GM11168 (cell line): ENCODE data around the gene EPB41L2.
"Not testable (repeated sequence)": the region's sequence is repeated elsewhere in the genome, so short reads cannot be mapped to it uniquely, and the experiment has no call there.

Experiments
- in situ Hi-C: fragments of 300-500 bp; cut with MboI; formaldehyde crosslinking; loops from one replicate; pipeline ENCODE4 v1.12.0; 2022; ENCODE audit warnings: low sequenced_read_pairs; ENCODE audit not compliant: unreplicated experiment

Gene EPB41L2

DNA sequence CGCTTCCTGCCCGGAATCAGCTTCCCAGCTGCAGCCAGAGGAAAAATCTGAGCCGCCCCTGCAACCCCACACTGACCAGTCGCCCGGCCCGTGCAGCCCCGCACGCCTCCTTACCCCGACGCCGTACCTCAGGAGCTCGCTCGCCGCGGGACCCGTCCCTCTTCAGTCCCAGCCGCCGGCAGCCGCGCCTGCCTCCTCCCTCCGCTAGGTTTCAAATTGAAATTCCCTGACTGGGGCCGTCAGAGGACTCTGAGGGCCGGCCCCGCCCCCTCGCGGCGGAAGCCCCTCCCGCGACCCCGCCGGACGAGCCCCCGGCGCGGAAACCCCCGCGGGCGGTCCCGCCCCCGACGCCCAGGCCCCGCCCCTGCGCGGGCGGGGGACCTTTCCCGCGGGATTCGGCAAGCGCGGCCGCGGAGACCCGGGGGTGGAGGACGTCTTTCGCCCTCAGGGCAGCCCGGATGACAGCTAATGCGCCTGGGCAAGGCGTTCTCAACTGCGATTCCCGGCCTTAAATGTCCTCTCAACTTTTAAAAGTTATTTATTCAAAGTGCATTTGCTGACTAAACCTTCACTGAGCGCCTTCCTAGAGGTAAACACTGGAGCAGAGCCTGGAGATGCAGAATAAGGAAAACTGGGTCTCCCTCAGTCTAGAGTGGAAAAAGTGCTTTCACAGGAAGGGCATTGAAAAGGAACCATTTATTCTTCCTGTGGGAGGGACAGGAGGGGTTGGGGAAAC lies at the start of gene EPB41L2:
EPB41L2 (minus strand) TSS at position 218 of the 736 bp plus-strand sequence. CDS start 106,760 bp downstream, outside the sequence.
- in situ Hi-C loops: no loop called here

DNA sequence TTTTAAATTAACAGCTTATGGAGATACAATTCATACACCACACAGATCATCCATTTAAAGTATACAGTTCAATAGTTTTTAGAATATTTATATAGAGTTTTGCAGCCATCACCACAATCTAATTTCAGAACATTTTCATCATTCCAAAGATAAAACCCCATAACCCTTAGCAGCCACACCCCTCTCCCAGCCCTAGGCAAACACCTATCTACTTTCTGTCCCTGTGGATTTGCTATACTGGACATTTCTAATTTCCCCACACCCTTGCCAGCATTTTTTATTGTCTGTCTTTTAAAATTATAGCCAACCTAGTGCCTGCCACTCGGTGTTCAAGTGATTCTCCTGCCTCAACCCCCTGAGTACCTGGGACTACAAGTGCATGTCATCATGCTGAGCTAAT lies 49.2 kb upstream of the EPB41L2 start:
- in situ Hi-C loops: loop anchor here (25.0 kb wide), 1 partner anchor 1200 kb away; no protein-coding TSS in a partner anchor

DNA sequence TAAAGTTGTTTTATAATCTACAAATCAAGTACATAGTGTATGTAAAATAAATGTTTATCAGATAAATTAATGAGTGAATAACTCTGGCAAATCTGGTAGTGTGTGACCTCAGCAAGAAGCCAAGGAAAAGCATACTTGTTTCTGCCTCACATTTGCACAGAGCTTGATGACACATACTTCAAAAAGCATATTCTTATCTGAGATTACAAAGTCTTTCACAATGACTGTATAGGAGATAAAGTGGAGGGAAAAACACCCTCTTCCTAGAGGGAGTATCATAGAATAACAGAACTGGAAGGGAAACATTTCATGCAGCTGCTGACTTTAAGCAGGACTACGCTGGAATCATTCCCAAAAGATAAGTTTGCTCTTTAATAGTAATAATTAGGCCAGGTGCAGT lies 44.1 kb upstream of the EPB41L2 start:
- in situ Hi-C loops: loop anchor here (5.0 to 25.0 kb wide), 2 partner anchors 35 to 1195 kb away; no protein-coding TSS in a partner anchor

DNA sequence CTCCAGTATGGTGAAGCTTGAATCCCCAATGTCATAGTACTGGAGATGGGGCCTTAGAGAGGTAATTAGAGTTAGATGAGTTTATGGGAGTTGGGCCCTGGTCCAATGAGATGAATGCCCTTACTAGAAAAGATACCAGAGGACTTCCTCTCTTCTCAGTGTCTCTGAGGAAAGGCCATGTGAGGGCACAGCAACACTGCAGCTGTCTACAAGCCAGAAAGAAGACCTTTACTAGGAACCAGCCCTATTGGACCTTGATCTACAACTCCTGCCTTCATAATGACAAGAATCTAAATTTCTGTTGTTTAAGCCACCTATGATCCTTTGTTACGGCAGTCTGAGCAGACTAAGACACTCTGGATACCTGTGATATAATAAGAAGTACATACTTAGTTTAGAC lies 40.9 kb upstream of the EPB41L2 start:
- in situ Hi-C loops: loop anchor here (25.0 kb wide), 1 partner anchor 1192 kb away; no protein-coding TSS in a partner anchor

DNA sequence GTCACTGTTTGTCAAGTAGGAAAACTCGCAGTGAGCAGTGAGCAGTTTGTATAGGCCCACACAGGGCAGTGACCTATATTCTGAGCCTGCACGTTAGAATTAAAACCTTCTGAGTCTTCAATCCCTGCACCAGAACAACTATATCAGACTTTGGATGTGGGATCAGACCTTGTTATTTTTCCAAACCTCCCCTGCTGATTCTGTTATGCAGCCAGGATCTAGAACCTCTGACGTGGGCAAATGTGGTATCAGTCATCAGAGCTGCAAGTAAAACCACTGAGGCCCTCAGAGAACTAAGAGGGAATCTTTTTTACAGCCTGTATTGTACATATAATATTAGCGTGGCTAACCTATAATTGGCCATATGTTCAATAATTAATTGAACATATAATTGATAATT lies 40.3 kb upstream of the EPB41L2 start:
- in situ Hi-C loops: loop anchor here (25.0 kb wide), 1 partner anchor 1191 kb away; no protein-coding TSS in a partner anchor

DNA sequence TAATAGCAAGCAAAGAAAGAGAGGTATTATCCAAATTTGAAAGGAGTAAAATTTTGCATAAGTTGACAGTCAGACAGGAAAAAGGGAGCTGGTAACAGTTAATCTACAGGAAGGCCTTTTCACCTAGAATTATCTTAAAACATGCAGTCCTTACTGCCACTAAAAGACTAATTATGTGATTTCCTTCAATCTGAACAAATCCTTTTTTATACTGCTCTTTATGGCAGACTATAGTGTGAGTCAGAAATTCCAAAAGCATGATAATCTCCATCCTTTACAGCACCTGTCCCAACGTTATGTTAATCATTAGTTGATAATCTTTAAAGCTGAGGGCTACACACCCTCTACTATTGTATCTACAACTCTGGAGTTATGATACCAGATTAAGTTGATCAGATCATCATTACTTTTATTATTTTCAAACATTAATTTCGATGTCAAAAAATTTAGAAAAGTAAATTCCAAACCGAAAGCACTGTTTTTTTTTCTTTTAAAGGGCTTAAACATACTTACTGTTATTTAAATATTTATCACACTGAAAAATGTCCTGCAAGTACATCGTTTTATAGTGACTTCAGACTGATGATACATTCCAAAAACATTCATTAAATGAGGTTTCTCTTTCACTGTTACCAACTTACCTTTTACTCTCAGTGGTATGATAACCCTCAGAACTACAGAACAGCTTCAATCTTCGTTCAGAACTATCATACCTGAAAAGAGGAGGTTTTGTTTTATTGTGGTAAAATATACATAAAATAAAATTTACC lies 39.1 kb upstream of the EPB41L2 start:
- in situ Hi-C loops: loop anchor here (25.0 kb wide), 1 partner anchor 1190 kb away; no protein-coding TSS in a partner anchor

DNA sequence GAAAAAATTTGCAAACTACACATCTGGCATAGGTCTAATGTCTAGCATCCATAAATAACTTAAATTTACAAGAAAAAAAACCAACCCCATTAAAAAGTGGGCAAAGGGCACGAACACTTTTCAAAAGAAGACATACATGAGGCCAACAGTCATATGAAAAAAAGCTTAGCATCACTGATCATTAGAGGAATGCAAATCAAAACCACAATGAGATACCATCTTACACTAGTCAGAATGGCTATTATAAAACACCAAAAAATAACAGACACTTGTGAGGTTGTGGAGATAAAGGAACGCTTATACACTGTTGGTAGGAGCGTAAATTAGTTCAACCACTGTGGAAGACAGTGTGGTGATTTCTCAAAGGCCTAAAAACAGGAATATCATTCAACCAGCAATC lies 33.7 kb upstream of the EPB41L2 start:
- in situ Hi-C loops: no loop called here

DNA sequence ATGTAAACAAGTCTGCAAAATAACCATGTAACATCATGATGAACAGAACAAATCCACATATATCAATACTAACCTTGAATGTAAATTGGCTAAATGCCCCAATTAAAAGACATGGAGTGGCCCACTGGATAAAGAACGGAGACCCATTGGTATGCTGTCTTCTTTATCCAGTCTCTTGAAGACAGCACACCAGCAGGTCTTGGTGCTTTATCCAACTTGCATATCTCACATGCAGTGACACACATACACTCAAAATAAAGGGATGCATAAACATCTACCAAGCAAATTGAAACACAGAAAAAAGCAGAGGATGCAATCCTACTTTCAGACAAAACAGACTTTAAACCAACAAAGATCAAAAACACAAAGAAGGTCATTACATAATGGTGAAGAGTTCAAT lies 30.3 kb upstream of the EPB41L2 start:
- in situ Hi-C loops: no loop called here

DNA sequence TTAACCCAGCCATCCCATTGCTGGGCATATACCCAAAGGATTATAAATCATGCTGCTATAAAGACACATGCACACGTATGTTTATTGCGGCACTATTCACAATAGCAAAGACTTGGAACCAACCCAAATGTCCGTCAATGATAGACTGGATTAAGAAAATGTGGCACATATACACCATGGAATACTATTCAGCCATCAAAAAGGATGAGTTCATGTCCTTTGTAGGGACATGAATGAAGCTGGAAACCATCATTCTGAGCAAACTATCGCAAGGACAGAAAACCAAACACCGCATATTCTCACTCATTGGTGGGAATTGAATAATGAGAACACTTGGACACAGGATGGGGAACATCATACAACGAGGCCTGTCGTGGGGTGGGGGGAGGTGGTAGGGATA lies 28.9 kb upstream of the EPB41L2 start:
- in situ Hi-C loops: not testable (repeated sequence)

DNA sequence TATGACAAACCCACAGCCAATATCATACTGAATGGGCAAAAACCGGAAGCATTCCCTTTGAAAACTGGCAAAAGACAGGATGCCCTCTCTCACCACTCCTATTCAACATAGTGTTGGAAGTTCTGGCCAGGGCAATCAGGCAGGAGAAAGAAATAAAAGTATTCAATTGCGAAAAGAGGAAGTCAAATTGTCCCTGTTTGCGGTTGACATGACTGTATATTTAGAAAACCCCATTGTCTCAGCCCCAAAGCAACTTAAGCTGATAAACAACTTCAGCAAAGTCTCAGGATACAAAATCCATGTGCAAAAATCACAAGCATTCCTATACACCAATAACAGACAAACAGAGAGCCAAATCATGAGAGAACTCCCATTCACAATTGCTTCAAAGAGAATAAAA lies 27.3 kb upstream of the EPB41L2 start:
- in situ Hi-C loops: not testable (repeated sequence)

DNA sequence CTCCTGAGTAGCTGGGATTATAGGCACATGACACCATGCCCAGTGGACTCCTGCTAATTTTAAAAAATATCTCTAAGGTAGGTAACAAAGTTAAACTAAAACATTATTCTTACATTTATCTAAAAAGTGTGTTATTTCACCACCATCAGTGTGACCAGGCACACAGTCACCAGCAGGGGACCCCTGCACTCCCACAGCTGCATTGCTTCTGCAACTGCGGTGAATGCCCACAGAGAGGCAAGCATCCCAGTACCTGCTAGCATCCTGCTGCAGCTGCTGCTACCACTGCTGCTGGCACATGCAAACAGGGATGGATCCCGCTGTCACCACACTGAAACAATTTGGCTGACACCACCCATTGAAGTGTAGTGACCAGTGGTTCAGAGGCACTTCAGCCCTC lies 21.9 kb upstream of the EPB41L2 start:
- in situ Hi-C loops: no loop called here

DNA sequence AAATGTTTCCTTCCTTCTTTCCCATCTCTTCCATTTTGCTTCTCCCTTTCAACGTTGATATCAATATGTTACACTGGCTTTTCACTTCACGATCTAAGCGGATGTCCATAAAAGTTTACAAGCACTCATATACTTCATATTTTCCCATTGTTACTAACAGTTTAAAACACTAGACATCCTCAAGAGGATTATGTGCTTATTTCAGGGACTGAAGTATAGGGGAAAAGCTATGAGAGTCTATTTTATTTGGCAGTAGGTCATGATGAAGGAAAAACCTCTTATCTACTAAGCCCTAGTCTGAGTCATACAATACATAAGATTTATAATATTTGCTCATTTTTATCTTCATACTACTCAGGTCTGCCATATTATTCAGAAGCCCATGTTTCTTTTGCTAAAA lies 20.6 kb upstream of the EPB41L2 start:
- in situ Hi-C loops: no loop called here

DNA sequence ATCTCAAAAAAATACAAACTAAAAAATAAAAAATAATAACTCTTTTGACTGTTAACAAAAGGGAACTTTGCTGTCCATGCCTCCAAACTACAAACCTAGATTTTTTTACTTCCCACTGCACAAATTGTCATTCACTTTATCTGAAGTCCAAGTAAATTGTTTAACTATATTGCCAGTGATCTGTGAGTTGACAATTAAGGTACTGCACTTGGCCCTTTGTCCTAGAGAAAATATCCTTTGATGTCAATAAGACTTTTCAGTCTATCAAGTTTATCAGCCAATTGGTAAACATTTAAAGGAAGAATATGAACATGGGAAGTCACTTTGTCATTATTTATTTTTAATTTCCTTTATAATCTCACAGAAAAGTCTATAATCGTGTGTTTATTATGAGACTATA lies 19.3 kb upstream of the EPB41L2 start:
- in situ Hi-C loops: no loop called here

DNA sequence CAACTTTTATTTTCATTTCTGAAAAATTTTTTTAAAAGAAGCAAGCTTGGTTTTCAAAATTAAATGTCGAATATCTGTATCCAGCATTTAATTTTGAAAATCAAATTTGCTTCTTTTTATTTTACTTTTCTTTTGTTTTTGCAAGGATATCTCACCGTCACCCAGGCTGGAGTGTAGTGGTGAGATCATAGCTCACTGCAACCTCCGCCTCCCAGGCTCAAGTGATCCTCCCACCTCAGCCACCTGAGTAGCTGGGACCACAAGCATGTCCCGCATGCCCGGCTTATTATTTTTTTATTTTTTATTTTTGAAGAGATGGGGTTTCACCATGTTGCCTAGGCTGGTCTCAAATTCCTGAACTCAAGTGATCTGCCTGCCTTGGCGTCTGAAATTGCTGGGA lies 17.0 kb upstream of the EPB41L2 start:
- in situ Hi-C loops: no loop called here

DNA sequence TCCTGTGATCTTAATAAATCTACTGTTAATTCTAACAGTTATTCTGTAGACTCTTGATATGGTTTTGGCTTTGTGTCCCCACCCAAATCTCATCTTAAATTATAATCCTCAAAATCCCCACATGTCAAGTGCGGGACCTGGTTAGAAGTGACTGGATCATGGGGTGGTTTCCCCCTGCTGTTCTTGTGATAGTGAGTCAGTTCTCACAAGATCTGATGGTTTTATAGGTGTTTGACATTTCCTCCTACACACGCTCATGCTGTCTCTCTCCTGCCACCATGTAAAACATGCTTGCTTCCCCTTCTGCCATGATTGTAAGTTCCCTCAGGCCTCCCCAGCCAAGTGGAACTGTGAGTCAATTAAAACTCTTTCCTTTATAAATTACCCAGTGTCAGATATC lies 10.5 kb upstream of the EPB41L2 start:
- in situ Hi-C loops: loop anchor here (5.0 kb wide), 1 partner anchor 34 kb away; no protein-coding TSS in a partner anchor

DNA sequence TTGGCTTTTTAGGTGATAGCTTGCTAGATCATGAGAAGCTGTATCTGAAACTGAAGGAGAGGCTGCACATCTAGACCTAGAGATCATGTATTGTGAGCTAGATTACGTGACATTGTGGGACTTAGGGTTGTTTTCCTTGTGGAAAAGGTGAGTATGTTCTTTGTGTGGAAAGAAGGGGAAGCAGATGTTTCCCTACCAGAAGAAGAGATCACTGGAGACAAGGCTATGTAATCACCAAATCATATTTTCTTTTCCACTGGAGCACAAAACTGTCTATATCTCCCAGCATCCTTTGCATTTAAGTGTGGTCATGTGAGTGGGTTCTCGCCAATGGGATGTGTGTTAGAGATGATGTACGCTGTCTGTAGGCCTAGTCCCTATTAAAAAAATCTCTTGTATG lies 7.0 kb upstream of the EPB41L2 start:
- in situ Hi-C loops: loop anchor here (5.0 kb wide), 1 partner anchor 37 kb away; no protein-coding TSS in a partner anchor

DNA sequence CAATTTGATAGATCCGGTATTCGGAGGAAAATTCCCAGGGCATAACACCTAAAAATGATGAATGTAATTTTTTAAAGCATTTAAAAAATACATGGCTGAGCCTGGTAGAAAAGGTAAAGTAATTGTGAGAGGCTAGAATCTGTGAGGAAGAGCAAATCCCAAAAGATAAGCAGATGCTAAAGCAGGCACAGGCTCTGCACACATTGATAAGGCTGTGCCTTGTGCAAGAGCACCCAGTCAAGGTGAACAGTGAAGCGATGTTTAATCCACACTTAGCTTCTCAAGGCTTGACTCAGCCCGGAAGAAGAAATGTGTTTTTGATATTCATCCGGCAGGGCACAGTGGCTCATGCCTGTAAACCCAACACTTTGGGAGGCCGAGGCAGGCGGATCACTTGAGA lies 5.1 kb upstream of the EPB41L2 start:
- in situ Hi-C loops: no loop called here

DNA sequence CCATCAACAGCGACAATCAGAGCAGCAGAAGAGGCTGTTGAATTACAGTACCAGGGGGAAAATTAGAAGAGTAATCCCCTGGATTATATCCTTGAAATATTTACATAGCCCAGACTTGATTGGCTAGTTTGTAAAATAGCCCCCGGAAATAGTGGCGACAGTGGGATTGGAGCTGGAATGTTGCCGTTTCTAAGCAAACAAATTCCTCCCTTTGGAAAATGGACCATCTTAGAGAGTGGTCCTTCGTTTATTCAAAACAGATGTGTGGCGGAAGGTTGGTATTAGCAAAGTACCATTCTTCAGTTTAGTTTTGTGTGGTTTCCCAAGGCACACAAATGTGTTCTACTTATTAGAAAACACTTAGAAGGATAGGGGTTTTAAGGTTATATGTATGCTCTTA lies 4.5 kb upstream of the EPB41L2 start:
- in situ Hi-C loops: no loop called here

DNA sequence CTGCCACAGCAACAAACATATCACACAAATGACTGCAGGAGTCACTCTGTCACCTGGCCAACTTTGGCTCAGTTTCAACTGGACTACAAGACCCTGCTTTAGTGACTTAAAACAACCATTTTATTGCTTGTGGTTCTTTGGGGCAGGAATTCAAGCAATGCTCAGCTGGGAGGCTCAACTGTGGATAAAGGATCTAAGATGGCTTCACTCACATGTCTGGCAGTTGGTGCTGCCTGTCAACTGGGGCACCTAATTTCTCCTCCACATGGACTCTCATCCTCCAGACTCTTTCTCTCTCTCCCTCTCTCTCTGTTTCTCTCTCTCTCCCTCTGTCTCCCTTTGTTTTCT lies 2.8 kb upstream of the EPB41L2 start:
- in situ Hi-C loops: no loop called here

DNA sequence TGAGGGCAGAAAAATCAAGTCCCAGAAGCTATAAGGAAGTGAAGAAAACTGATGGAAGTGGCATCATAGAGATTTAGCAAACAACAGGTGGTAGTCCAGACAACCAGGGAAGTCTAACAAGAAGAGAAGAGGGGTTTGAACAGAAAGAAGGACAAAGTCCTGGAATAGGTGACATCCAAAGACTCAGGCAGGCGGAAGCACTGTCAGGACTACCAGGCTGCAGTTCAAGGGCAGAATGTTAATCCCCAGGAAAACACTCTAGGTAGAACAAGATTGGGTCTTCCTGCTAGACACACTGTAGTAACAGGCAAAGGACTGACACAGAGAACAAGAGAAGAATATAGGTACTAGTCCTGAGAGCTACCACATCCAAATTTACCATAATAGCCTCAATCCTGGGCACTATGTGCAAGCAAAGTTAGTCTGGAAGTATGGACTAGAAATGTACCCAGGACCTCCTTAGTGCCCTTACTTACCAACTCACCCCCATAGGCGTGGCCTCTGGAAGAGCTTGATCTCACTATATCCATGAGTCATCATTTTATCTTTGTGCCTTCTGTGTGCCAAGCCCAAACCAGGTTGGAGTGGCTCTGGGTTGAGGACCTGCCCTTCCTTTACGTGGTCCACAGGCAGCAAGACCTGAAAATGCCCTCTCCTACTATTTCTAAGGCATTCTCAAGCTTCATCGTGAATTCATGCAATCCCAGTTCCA lies 2.2 kb upstream of the EPB41L2 start:
- in situ Hi-C loops: no loop called here

DNA sequence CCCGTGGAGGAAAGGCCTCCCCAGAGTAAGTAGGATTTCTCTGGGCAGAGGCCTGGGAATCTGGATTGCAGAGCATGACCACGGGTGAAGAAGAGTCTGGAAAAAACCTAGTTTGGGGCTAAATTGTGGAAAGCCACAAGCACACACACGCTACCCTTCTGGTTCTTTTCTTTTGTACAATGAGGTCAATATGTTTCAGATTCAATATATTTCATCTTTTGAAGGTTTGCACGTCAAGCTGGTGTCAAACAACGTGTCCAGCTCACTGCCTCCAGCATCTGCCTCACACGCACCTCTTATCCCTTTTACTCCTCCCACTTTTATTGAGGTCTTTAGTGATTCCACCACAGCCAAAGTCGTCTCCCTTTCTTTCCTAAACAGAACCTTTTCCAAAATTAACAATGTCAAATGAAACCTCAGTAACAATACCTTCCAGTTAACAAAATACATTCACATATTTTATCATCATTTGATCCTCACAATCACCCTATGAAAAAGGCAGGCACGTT lies 773 bp upstream of the EPB41L2 start:
- in situ Hi-C loops: no loop called here
